Vagina (tissue), 2 donors: Measurements from ENCODE around the gene ANKRD60.

ENCODE experiments used
- CTCF ChIP-seq, 3 experiments: fragments of 450-650 bp in 2 of 3; fragments of 200-600 bp in 1 of 3; sonication (generic) in 1 of 3; IDR thresholded peaks; one replicate each; pipeline ENCODE4 v1.5.1; 2017 to 2019; ENCODE audit warnings: antibody characterized with exemption in 3 of 3, mild to moderate bottlenecking in 2 of 3, moderate library complexity in 2 of 3
- POLR2A ChIP-seq, 2 donors: fragments of 450-650 bp; IDR thresholded peaks; one replicate each; pipeline ENCODE4 v1.6.1; 2017; ENCODE audit warnings: antibody characterized with exemption in 2 of 2, mild to moderate bottlenecking in 2 of 2, moderate library complexity in 2 of 2
- POLR2AphosphoS5 ChIP-seq, 2 donors: sonication (generic); formaldehyde crosslinking; IDR thresholded peaks; one replicate each; pipeline ENCODE4 v1.9.0; 2017; ENCODE audit warnings: antibody characterized with exemption in 2 of 2, mild to moderate bottlenecking in 2 of 2, low read depth in 1 of 2; ENCODE audit not compliant: insufficient read depth in 1 of 2

DNA sequence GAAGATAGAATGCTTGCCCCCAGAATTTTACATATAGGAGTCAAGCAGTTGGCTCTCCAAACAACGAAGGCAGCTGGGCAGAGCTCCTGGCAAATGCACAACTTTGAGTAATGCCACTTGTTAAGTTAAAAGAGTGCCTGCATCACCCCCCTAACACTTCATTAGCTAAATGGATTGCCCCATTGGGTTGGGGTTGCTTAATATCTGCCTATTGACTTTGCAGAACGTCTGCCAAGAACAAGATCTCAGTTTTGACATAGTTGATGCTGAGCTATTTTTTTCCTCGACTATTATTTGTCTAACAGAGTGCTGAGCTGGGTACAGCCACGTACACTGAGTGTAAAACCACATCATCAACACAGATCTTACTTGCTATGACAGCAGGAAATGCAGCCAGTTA lies 12.1 kb downstream of the ANKRD60 start:
- TF ChIP-seq CTCF (IDR thresholded peaks at IDR 0.05): no peak
- no peak for TF ChIP-seq POLR2AphosphoS5 (IDR thresholded peaks at IDR 0.05; ENCODE audit: insufficient read depth in 1 of 2, low read depth in 1 of 2)
- TF ChIP-seq POLR2A (IDR thresholded peaks at IDR 0.05): no peak
